GM18502 (cell line): ENCODE measurements around the gene MOCS3.
A peak's percentile ranks its signal among the peaks of the same experiment; 100 is the strongest.

ENCODE experiments used
- ATAC-seq: cut with Tn5 transposase; IDR thresholded peaks from one replicate; pipeline ENCODE4 v1.9.1; 2021; ENCODE audit warnings: mild to moderate bottlenecking; ENCODE audit not compliant: unreplicated experiment, poor library complexity

MOCS3 gene, protein sequence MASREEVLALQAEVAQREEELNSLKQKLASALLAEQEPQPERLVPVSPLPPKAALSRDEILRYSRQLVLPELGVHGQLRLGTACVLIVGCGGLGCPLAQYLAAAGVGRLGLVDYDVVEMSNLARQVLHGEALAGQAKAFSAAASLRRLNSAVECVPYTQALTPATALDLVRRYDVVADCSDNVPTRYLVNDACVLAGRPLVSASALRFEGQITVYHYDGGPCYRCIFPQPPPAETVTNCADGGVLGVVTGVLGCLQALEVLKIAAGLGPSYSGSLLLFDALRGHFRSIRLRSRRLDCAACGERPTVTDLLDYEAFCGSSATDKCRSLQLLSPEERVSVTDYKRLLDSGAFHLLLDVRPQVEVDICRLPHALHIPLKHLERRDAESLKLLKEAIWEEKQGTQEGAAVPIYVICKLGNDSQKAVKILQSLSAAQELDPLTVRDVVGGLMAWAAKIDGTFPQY

GRCh38 chr20:50958615-50959542, at the start of gene MOCS3:
Gene MOCS3, plus strand, starts transcription at chr20:50958818. Its CDS starts 25 bp downstream, at chr20:50958843.
- peak; percentile 76 for ATAC-seq

DNA sequence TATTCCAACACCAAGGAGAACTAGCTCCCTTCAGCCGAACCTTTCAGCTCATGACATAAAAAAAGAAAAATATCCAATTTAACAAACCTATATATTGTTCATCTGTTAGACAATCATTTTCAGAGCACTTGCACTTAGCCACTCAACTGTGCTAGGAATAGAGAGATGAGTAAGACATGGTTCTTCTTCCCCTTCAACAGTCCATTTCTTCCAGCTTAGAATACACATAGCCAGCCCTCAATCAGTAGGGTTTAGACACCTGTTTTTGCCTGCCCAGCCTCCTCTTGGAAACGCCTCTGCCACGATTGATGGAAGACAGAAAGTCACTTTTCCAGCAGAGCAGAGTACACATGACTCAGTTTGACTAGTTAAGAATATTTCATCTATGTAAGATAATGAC, 49.2 kb upstream of the MOCS3 start:
- ATAC-seq = no peak

DNA sequence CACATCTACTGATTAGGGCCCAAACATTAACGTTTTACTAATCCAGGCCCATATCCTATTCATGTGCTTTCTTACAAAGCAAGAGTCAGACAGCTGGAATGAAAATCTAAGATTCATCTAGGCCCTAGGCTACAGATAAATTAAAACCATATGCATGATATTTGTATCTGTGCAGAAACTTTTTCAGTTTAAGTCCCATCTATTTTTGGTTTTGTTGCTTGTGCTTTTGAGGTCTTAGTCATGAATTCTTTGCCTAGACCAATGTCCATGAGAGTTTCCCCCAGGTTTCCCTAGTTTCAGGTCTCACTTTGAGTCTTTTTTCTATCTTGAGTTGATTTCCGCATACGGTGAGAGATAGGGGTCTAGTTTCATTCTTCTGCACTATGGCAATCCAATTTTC, 47.6 kb upstream of the MOCS3 start:
- ATAC-seq = no peak

DNA sequence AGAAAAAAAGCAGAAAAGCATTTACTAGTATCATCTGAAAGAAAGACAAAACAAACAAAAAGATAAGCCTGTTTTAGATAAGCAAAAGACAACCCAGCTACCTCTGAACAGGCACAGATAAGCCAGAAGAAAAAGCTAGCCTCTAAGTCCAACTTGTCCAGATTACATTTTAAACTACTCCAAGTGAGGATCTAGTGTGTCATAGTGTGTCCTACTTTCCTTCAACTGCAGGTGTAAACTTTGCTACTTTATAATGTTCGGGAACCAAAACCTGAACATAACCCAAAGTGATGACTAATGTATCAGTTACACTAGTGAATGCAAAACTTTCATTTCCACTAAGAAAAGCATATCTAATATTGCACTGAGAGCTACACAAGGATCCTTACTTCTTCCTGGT, 46.9 kb upstream of the MOCS3 start:
- ATAC-seq = peak; percentile 59

GRCh38 chr20:50913690-50914375, 44.8 kb upstream of the MOCS3 start:
- no peak for ATAC-seq

GRCh38 chr20:50915424-50915823, 43.2 kb upstream of the MOCS3 start:
- ATAC-seq = no peak

- no peak for ATAC-seq
These were observed 42.4 kb upstream of the MOCS3 start for GRCh38 chr20:50916257-50916656.

- ATAC-seq = no peak
These were observed 41.7 kb upstream of the MOCS3 start for GRCh38 chr20:50916934-50917333.

DNA sequence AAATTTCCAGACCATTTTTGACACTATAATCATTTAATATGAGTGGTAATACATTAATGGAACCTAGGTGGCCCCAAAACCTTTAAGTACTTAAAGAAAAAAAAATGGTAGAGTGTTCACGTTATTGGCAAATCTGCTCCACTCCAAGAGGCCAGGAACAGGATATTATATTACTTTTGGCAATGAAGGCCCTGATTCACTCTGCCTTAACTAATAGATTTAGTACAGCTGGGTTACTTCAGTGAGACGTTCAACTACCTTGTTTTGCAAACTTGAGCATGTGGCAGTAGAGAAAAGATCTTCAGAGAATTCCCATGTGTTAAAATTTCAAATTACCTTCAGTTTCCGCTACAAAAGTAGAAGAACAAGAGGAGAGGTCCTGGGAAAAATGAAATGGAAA, 40.2 kb upstream of the MOCS3 start:
- no peak for ATAC-seq

- ATAC-seq = no peak
These were observed 39.1 kb upstream of the MOCS3 start for GRCh38 chr20:50919567-50919966.

DNA sequence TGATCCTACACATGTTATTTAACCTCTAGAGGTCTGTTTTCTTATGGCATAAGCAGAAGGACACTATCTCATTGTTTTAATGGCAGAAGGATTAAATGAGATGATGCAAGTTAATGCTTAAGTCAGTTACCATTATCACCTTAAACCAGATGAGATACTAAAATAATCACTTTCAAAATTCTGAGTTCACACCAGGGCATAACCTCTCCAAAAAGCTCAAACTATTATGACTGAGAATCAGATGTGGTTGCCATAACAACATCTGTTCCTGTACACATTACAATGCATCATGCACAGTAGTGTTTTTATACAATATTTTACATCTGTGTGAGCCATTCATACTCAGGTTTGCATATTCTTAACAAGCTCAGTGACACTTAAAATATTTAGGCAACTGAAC, 37.6 kb upstream of the MOCS3 start:
- ATAC-seq = no peak

DNA sequence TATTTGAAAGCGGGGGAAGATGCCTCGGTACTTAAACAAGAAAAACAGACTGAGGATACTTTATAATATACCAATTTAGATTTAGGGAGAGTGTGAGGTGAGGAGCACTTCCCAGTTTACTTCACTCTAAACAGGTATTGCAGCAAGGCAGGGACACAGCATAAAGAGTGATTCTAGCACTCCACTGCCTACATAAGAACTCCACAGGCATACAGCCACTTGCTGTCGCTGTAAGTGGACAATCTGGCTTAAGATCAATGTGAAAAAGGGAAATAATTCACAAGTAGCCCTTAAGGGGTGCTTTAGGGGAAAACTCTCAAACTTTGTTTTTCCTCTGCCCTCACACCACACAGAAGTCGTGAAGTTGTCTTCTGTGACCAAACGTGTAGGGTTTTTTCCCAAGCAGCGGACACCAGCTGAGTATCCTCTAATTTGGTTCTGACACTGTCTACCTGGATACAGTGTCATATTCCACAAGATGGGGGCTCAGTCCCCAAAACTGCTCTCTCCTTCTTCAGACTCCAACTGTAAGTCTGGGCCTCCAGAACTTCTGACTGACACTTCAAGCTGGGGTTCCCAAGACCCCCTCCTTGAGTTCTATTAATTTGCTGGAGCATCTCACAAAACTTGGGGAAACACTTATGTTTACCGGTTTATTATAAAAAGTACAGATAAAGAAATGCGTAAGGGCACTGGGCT, 36.7 kb upstream of the MOCS3 start:
- no peak for ATAC-seq

- ATAC-seq = no peak
These were observed 34.2 kb upstream of the MOCS3 start for GRCh38 chr20:50924261-50924920.

GRCh38 chr20:50926530-50926929, 32.1 kb upstream of the MOCS3 start:
- ATAC-seq = no peak

- ATAC-seq = no peak
These were observed 30.1 kb upstream of the MOCS3 start for GRCh38 chr20:50928469-50928868.

- peak; percentile 64 for ATAC-seq
These were observed 29.1 kb upstream of the MOCS3 start for GRCh38 chr20:50929299-50930138.

DNA sequence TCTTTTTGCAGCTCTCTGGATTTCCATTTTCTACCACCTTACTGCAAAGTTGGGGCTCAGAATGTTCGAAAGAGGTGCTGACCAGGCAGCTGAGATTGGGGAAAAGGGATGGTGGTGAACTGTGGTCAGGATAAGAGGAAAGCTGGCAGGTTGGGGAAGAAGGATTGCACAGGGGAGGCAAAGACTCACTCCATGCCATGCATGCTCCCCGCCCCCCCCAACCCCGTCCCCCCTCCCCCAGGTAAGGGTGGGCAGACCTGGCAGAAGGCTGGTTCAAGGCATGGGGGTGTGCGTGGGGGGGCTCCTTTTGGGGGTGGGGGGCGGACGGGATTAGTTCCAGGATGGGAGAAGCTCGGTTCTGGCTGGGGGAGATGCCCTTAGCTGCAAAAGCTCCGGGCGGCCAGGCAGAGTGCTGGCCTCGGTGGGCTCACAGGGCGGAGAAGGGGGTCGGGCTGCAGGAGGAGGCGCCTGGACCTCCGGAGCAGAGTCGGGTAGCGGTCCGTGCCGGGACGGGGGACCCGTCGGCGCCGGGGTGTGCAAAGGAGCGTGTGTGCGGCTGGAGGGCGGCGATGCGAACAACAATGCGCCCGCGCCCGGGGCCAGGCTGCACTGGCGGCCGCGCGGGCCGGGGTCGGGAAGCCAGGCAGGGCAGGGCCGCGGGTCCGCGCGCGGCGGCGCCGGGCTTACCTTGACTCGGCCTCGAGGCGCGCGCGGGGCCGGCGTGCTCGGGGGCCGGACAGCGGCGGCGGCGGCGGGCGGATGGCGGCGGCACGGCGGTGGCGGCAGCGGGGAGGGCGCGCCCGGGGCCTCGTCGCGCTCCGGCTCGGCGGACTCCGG, 28.3 kb upstream of the MOCS3 start:
- peak; percentile 10 for ATAC-seq

- peak; percentile 23 for ATAC-seq
These were observed 27.7 kb upstream of the MOCS3 start for GRCh38 chr20:50930976-50931305.
